Prostate gland (tissue), 2 donors: ENCODE results near the gene KLRF2.

ENCODE experiments used
- CTCF ChIP-seq, 4 experiments: fragments of 200-600 bp in 2 of 4; fragments of 450-650 bp in 2 of 4; sonication (generic) in 2 of 4; IDR thresholded peaks; 1 replicate in 3 of 4; 2 replicates in 1 of 4; pipeline ENCODE4 v1.5.1; 2016 to 2019; ENCODE audit warnings: antibody characterized with exemption in 4 of 4, mild to moderate bottlenecking in 2 of 4, moderate library complexity in 2 of 4
- POLR2AphosphoS5 ChIP-seq: sonication (generic); formaldehyde crosslinking; IDR thresholded peaks from one replicate; pipeline ENCODE4 v1.6.1; 2017; ENCODE audit warnings: antibody characterized with exemption

- no peak for TF ChIP-seq CTCF (IDR thresholded peaks at IDR 0.05)
- TF ChIP-seq POLR2AphosphoS5, result no peak
Measured at GRCh38 chr12:9868951-9869306, 12.4 kb upstream of the KLRF2 start.
